Osteoblast (primary cell): ENCODE measurements around the gene ANKRD16. TPM values are rescaled to one million over a fixed set of nuclear protein-coding genes. Genes with fewer than 3 reads are reported as not detected.

Experiments used
- DNase-seq: peaks from one replicate; pipeline ENCODE4 v3.0.0; 2011; ENCODE audit warnings: low spot score, mixed read lengths; ENCODE audit not compliant: insufficient read length; ENCODE audit errors: missing footprints
- H2AFZ ChIP-seq: 2 replicates; pipeline ENCODE4 v1.6.0; 2011; ENCODE audit warnings: mild to moderate bottlenecking, low read length
- H3K27ac ChIP-seq: 2 replicates; pipeline ENCODE4 v1.5.1; 2011; ENCODE audit warnings: mild to moderate bottlenecking, low read depth, low read length, moderate library complexity
- H3K27me3 ChIP-seq: 2 replicates; pipeline ENCODE4 v1.6.0; 2012; ENCODE audit warnings: mild to moderate bottlenecking, control low read depth, inconsistent platforms, low read length, moderate library complexity; ENCODE audit not compliant: insufficient read depth
- H3K36me3 ChIP-seq: 2 replicates; pipeline ENCODE4 v1.5.1; 2011; ENCODE audit warnings: mild to moderate bottlenecking, low read length, control low read depth, moderate library complexity; ENCODE audit not compliant: insufficient read depth
- H3K4me1 ChIP-seq: 2 replicates; pipeline ENCODE4 v1.5.1; 2011; ENCODE audit warnings: mild to moderate bottlenecking, low read length, control low read depth, moderate library complexity; ENCODE audit not compliant: insufficient read depth
- H3K4me2 ChIP-seq: 2 replicates; pipeline ENCODE4 v1.6.0; 2011; ENCODE audit warnings: mild to moderate bottlenecking, low read length; ENCODE audit not compliant: insufficient read depth
- H3K4me3 ChIP-seq: fragments of 200-600 bp; sonication (generic); 3 replicates; pipeline ENCODE4 v1.5.1; 2012; ENCODE audit warnings: mild to moderate bottlenecking, low read length, inconsistent platforms; ENCODE audit not compliant: insufficient read depth
- H3K79me2 ChIP-seq: 2 replicates; pipeline ENCODE4 v1.6.0; 2012; ENCODE audit warnings: mild to moderate bottlenecking, low read length, control low read depth, inconsistent platforms; ENCODE audit not compliant: insufficient read depth
- H3K9me3 ChIP-seq: 2 replicates; pipeline ENCODE4 v1.5.1; 2011; ENCODE audit warnings: low read depth, low read length, control low read depth
- H4K20me1 ChIP-seq: 2 replicates; pipeline ENCODE4 v1.6.0; 2012; ENCODE audit warnings: mild to moderate bottlenecking, low read length, control low read depth; ENCODE audit not compliant: insufficient read depth
- CTCF ChIP-seq: IDR thresholded peaks from 2 replicates; pipeline ENCODE4 v1.5.1; 2011; ENCODE audit warnings: mild to moderate bottlenecking, low read depth, low read length, moderate library complexity; ENCODE audit errors: extremely low read depth
- total RNA-seq: library from RNA; depleted of rRNA; stranded (reverse); fragments of >200 nt; gene quantifications from 2 replicates; pipeline ENCODE4 v1.2.3, GENCODE V29; 2012

Gene ANKRD16
- total RNA-seq, 1 donor, result 7.2 TPM

GRCh38 chr10:5896208-5897052 lies 6.7 kb upstream of the ANKRD16 start:
- Histone ChIP-seq H2AFZ (no peak overlapping the region), H4K20me1 (peaks cover 27% of the 10 kb centered on the region), H3K79me2 (peaks cover 91% of the 10 kb centered on the region), H3K36me3 (peaks cover 34% of the 10 kb centered on the region), H3K4me3 (no peak overlapping the region), H3K27ac (no peak overlapping the region), H3K27me3 (no peaks in the 10 kb centered on the region), H3K4me1 (peaks cover 8% of the 10 kb centered on the region), H3K9me3 (no peaks in the 10 kb centered on the region), H3K4me2 (no peak overlapping the region)
- no peak for DNase-seq
- no peak for TF ChIP-seq CTCF

GRCh38 chr10:5895804-5896203 lies 6.1 kb upstream of the ANKRD16 start:
- Histone ChIP-seq H3K9me3 (no peaks in the 10 kb centered on the region), H3K36me3 (peaks cover 34% of the 10 kb centered on the region), H3K4me2 (no peak overlapping the region), H3K4me1 (peaks cover 14% of the 10 kb centered on the region), H3K79me2 (peaks cover 97% of the 10 kb centered on the region), H3K27me3 (no peaks in the 10 kb centered on the region), H3K27ac (no peak overlapping the region), H2AFZ (no peak overlapping the region), H3K4me3 (no peak overlapping the region), H4K20me1 (peaks cover 32% of the 10 kb centered on the region)
- TF ChIP-seq CTCF, result no peak
- no peak for DNase-seq

GRCh38 chr10:5895365-5895764 lies 5.7 kb upstream of the ANKRD16 start:
- H3K27ac ChIP-seq, result no peak overlapping the region
- H3K79me2 ChIP-seq, result peaks cover 97% of the 10 kb centered on the region
- H3K9me3 ChIP-seq, result no peaks in the 10 kb centered on the region
- no peak overlapping the region for H3K4me2 ChIP-seq
- H3K27me3 ChIP-seq, result no peaks in the 10 kb centered on the region
- DNase-seq, result no peak
- no peak overlapping the region for H2AFZ ChIP-seq
- TF ChIP-seq CTCF, result no peak
- peaks cover 16% of the 10 kb centered on the region for H3K4me1 ChIP-seq
- no peak overlapping the region for H3K4me3 ChIP-seq
- H4K20me1 ChIP-seq, result peaks cover 35% of the 10 kb centered on the region
- peaks cover 34% of the 10 kb centered on the region for H3K36me3 ChIP-seq

- peaks cover 32% of the 10 kb centered on the region for H4K20me1 ChIP-seq
- H2AFZ ChIP-seq, result no peak overlapping the region
- peaks cover 34% of the 10 kb centered on the region for H3K36me3 ChIP-seq
- peaks cover 16% of the 10 kb centered on the region for H3K4me1 ChIP-seq
- H3K9me3 ChIP-seq, result no peaks in the 10 kb centered on the region
- no peak overlapping the region for H3K4me3 ChIP-seq
- H3K4me2 ChIP-seq, result no peak overlapping the region
- no peak for TF ChIP-seq CTCF
- H3K27ac ChIP-seq, result no peak overlapping the region
- DNase-seq, result no peak
- peaks cover 93% of the 10 kb centered on the region for H3K79me2 ChIP-seq
- H3K27me3 ChIP-seq, result no peaks in the 10 kb centered on the region
Observed at GRCh38 chr10:5894873-5895272, 5.2 kb upstream of the ANKRD16 start.
